Mammary epithelial cell (primary cell): ENCODE data around the gene UBAC2.

Source experiments
- EZH2 ChIP-seq: IDR thresholded peaks from 2 replicates; pipeline ENCODE4 v1.6.1; 2012; ENCODE audit warnings: low read length, inconsistent platforms, borderline replicate concordance
- TF ChIP-seq, protein P1 (sequence below), 2 donors: IDR thresholded peaks in 1 of 2; conservative IDR thresholded peaks in 1 of 2; 2 replicates each; pipeline ENCODE4 v1.5.1; 2011 to 2012; ENCODE audit warnings: inconsistent platforms in 2 of 2, low read length in 2 of 2, mild to moderate bottlenecking in 2 of 2, control low read depth in 1 of 2, low read depth in 1 of 2; ENCODE audit not compliant: insufficient read depth in 1 of 2; ENCODE audit errors: extremely low read depth in 1 of 2

DNA sequence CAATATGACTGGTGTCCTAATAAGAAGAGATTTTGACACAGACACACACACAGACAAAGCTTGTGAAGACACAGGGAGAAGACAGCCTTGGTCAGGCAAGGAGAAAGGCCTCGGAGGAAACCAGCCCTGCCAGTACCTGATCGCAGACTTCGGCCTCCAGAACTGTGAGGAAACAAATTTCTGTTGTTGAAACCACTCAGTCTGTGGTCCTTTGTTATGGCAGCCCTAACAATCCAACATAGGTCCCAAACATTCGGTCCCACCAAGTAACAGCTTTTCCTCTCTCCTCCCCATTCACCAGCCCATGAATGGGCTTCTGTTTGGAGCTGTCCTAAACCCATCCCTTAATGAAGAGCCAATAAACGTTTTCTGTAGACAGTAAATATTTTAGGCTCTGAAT, 36.4 kb upstream of the UBAC2 start:
- TF ChIP-seq, protein P1, sequence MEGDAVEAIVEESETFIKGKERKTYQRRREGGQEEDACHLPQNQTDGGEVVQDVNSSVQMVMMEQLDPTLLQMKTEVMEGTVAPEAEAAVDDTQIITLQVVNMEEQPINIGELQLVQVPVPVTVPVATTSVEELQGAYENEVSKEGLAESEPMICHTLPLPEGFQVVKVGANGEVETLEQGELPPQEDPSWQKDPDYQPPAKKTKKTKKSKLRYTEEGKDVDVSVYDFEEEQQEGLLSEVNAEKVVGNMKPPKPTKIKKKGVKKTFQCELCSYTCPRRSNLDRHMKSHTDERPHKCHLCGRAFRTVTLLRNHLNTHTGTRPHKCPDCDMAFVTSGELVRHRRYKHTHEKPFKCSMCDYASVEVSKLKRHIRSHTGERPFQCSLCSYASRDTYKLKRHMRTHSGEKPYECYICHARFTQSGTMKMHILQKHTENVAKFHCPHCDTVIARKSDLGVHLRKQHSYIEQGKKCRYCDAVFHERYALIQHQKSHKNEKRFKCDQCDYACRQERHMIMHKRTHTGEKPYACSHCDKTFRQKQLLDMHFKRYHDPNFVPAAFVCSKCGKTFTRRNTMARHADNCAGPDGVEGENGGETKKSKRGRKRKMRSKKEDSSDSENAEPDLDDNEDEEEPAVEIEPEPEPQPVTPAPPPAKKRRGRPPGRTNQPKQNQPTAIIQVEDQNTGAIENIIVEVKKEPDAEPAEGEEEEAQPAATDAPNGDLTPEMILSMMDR (conservative IDR thresholded peaks at IDR 0.05 in 1 of 2, IDR thresholded peaks at IDR 0.05 in 1 of 2; ENCODE audit: extremely low read depth in 1 of 2, insufficient read depth in 1 of 2, low read depth in 1 of 2, low read length in 2 of 2): no peak
- no peak for TF ChIP-seq EZH2
